ENCODE data around the gene ABTB2. TPM values are rescaled to one million over a fixed set of nuclear protein-coding genes. Genes with fewer than 3 reads are reported as not detected.

Gene ABTB2
- total RNA-seq, 1 donor from 2014 or later, result 32.9 TPM

DNA sequence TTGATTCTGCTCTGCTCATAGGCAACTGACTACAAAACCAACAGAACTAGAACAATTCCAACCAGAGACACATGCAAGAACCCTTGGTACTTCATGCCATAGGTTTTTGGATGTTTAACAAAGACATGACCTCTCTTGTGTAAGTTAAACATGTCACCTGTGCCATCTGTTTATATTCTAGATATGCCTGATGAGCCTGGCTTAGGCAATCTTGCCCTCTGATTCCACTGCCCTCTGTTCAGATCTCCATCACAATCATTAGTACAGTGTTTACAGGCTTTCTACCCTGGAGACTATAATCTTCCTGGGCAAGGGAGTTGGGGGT lies 40.8 kb downstream of the ABTB2 start:
- Mint-ChIP-seq H3K4me3 (ENCODE audit: low read depth) (no peak overlapping the region), H3K27me3 (ENCODE audit: low read depth) (no peaks in the 10 kb centered on the region), H3K36me3 (ENCODE audit: low read depth) (no peaks in the 10 kb centered on the region), H3K9me3 (no peaks in the 10 kb centered on the region), H3K4me1 (ENCODE audit: low read depth) (peaks cover 31% of the 10 kb centered on the region), H3K27ac (no peak overlapping the region)
- no peak for DNase-seq (ENCODE audit: low spot score)
- intact Hi-C loops (cut with micrococcal nuclease), result no loop called here

DNA sequence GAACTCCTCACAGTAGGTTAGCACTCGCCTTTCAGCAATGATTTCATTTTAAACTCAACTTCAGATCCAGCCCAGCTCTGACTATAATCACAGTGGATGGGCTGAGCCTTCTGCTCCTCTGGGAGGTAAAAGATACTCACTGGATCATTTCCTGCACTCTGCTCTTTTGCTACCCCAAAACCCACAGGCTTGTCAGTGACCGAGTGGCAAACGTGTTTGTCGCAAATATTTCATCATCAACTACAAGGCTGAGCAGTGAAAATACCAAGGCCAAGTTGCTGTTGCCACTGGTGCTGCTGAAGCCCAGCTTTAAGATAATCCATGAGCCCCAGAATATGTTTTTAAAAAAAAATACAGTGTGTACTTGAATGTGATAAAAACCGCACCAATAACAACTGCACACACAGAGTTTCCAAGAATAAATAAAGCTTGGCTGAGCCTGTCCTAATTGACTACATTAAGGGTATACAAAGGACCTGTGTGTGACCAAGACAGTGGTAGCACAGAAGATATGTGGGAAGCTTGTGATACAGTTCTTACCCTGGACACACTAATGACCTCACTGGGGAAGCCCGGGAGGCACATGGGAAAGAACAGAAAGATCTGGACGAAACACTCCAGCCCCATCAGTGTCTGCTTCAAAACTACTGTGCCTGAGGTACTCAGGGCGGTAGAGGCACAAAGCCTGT lies 41.3 kb downstream of the ABTB2 start:
- H3K4me3 Mint-ChIP-seq (ENCODE audit: low read depth), result no peak overlapping the region
- H3K27me3 Mint-ChIP-seq (ENCODE audit: low read depth), result no peaks in the 10 kb centered on the region
- no peak for DNase-seq (ENCODE audit: low spot score)
- no peak overlapping the region for H3K27ac Mint-ChIP-seq
- H3K9me3 Mint-ChIP-seq, result no peaks in the 10 kb centered on the region
- intact Hi-C loops (cut with micrococcal nuclease), result no loop called here
- H3K36me3 Mint-ChIP-seq (ENCODE audit: low read depth), result no peaks in the 10 kb centered on the region
- H3K4me1 Mint-ChIP-seq (ENCODE audit: low read depth), result peaks cover 31% of the 10 kb centered on the region

DNA sequence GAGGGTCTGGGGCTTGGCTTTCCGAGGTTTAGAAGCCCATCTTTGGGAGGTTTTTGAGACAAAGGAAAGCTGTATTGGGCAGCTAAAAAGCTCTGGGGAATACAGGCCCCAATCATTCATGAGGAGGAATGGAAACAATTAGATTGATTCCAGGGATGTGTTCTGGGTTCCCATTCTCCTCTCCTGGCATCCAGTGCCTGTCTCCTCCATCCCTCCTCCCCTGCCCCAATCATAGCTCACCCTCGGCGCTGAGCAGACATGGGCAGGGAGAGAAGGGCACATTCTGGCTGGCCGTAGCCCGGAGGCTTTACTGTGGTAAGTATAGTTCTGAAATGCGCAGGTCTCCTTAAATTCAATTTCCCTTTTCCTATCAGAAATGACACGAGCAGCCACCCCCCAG lies 42.4 kb downstream of the ABTB2 start:
- H3K27ac Mint-ChIP-seq, result no peak overlapping the region
- H3K4me3 Mint-ChIP-seq (ENCODE audit: low read depth), result no peak overlapping the region
- intact Hi-C loops (cut with micrococcal nuclease), result no loop called here
- DNase-seq (ENCODE audit: low spot score), result no peak
- no peaks in the 10 kb centered on the region for H3K27me3 Mint-ChIP-seq (ENCODE audit: low read depth)
- H3K36me3 Mint-ChIP-seq (ENCODE audit: low read depth), result no peaks in the 10 kb centered on the region
- H3K9me3 Mint-ChIP-seq, result no peaks in the 10 kb centered on the region
- peaks cover 35% of the 10 kb centered on the region for H3K4me1 Mint-ChIP-seq (ENCODE audit: low read depth)

DNA sequence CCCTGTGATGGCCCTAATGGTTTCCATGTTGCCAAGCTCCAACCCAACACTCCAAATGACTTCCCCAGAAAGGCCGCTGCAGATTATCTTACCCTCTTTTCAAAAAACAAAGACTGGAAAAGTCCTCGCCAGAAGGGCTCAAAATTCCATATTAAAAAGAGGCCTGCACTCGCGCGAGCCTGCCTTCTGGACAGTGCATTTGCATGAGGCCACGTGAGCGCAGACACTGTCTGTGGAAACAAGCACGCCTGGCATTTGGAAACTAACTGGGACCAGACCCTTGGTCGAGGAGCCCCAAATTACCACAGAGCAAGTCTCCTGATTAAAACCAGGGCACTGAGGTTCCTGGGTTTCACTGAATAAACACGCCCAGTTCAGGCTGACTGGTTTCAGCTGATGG lies 42.9 kb downstream of the ABTB2 start:
- Mint-ChIP-seq H3K4me3 (ENCODE audit: low read depth) (no peak overlapping the region), H3K4me1 (ENCODE audit: low read depth) (peaks cover 38% of the 10 kb centered on the region), H3K36me3 (ENCODE audit: low read depth) (no peaks in the 10 kb centered on the region), H3K27ac (no peak overlapping the region), H3K27me3 (ENCODE audit: low read depth) (no peaks in the 10 kb centered on the region), H3K9me3 (no peaks in the 10 kb centered on the region)
- intact Hi-C loops (cut with micrococcal nuclease), result no loop called here
- DNase-seq (ENCODE audit: low spot score), result no peak

DNA sequence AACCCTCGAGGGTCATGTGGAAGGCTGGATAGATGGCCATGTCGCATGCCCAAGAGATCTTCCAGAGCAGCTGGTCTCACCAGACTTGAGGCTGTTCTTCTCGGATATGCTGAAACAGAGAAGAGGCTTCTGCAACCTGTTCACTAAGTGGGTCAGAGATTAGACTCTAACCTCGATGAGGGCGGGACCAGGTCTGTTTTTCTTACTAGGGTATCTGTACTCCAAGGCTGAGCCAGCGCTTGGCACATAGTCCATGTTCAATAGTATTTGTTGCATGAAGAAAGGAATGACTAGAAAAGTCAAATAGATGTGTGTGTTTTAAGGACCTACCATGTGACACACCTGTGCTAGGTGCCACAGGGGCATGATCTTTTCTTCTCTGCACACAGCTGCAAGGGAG lies 43.6 kb downstream of the ABTB2 start:
- Mint-ChIP-seq H3K4me1 (ENCODE audit: low read depth) (peaks cover 43% of the 10 kb centered on the region), H3K9me3 (no peaks in the 10 kb centered on the region), H3K36me3 (ENCODE audit: low read depth) (no peaks in the 10 kb centered on the region), H3K4me3 (ENCODE audit: low read depth) (no peak overlapping the region), H3K27me3 (ENCODE audit: low read depth) (no peaks in the 10 kb centered on the region), H3K27ac (no peak overlapping the region)
- intact Hi-C loops (cut with micrococcal nuclease), result no loop called here
- no peak for DNase-seq (ENCODE audit: low spot score)

DNA sequence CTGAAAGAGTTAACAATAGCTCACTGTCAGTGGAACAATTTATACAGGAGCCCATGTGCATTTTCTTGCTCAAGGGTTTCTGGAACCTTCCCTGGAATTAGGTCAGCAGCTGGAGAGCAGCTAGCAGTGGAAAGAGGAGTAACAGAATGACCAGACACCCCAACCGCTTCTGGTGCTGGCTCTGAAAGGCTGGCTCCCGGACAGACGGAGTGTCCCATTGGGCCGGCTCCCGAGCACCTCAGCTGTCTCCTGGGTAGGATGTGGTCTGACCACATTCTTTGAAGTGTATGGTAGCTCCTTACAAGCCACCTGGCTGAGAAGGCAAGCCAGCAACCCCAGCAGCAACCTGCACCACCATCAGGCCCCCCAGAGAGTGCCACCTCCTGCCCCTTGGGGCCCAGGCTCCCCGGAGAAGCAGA lies 44.7 kb downstream of the ABTB2 start:
- no peaks in the 10 kb centered on the region for H3K9me3 Mint-ChIP-seq
- H3K4me3 Mint-ChIP-seq (ENCODE audit: low read depth), result no peak overlapping the region
- H3K36me3 Mint-ChIP-seq (ENCODE audit: low read depth), result peaks cover under 1% of the 10 kb centered on the region
- DNase-seq (ENCODE audit: low spot score), result peak; percentile 22
- no peak overlapping the region for H3K27ac Mint-ChIP-seq
- no peaks in the 10 kb centered on the region for H3K27me3 Mint-ChIP-seq (ENCODE audit: low read depth)
- intact Hi-C loops (cut with micrococcal nuclease), result no loop called here
- H3K4me1 Mint-ChIP-seq (ENCODE audit: low read depth), result peaks cover 39% of the 10 kb centered on the region

DNA sequence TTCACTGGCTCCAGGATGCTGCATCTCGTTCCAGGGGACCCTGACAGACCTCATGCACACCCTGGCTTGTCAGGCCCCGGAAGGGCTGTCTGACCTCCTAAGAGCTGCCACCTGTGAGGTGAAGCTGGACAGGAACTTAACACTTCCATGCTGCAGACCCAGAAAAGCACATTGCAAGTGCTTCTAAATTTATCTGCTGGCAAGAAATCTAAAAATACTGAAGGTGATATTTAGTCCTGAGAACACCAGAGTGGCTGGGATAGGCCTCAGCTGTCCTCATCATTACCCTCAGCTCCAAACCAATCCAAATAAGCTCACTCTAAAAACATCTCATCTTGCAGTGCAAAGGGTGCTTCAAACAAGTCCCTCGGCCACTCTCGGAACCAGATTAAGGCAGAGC lies 46.7 kb downstream of the ABTB2 start:
- Mint-ChIP-seq H3K4me1 (ENCODE audit: low read depth) (peaks cover 29% of the 10 kb centered on the region), H3K4me3 (ENCODE audit: low read depth) (no peak overlapping the region), H3K27me3 (ENCODE audit: low read depth) (no peaks in the 10 kb centered on the region), H3K9me3 (no peaks in the 10 kb centered on the region), H3K27ac (no peak overlapping the region), H3K36me3 (ENCODE audit: low read depth) (peaks cover 4% of the 10 kb centered on the region)
- no peak for DNase-seq (ENCODE audit: low spot score)
- intact Hi-C loops (cut with micrococcal nuclease), result no loop called here

DNA sequence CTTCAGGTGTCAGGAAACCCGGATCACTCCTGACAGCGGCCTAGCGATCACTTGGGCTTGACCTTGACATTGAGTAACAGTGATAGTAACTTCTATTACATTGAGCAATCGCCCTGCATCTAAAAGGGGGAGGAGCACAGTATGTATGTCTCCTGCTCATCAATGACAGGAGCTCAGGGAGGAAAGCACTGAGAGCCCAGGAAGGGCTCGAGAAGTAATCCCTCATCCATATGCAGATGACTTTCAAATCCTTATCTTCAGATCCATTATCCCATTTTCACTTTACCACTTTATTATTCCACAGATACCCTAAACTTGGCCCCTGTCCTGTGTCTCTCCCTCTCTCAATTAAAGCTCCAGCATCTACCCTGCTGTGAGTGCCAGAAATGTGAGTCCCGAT lies 47.8 kb downstream of the ABTB2 start:
- peaks cover 4% of the 10 kb centered on the region for H3K36me3 Mint-ChIP-seq (ENCODE audit: low read depth)
- no peak for DNase-seq (ENCODE audit: low spot score)
- intact Hi-C loops (cut with micrococcal nuclease), result no loop called here
- no peaks in the 10 kb centered on the region for H3K9me3 Mint-ChIP-seq
- H3K4me1 Mint-ChIP-seq (ENCODE audit: low read depth), result peaks cover 29% of the 10 kb centered on the region
- H3K27me3 Mint-ChIP-seq (ENCODE audit: low read depth), result no peaks in the 10 kb centered on the region
- no peak overlapping the region for H3K27ac Mint-ChIP-seq
- no peak overlapping the region for H3K4me3 Mint-ChIP-seq (ENCODE audit: low read depth)

DNA sequence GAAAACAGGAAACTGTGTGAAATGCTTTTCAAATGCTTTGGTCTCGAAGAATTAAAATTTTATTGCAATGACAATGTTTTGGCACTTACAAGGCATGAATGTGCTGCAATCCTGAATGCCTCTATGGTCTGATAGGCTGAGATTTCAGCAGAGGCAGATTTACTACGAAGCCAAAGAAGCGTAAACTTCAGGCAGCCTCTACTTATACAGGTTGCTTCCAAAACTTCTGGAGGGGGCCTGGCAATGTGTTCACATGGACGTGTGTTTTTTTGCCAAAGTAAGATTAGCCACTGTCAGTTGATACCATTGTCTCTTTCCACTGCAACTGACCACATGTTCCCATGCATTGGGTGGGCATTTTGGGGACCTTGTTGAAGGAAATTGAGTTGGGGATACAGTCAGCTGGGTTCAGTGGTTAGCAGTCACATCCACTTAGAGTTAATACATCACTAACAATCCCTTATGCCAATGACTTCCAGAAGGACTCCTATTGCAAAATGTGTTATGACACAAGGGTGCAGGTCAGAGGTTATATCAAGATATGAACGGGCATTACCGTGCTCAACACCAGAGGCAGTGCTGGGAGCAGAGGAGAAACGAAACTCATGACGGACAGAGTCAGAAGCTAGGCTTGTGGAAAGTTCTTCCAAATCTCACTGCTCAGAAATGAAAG lies 48.8 kb downstream of the ABTB2 start:
- Mint-ChIP-seq H3K27ac (no peak overlapping the region), H3K4me1 (ENCODE audit: low read depth) (peaks cover 29% of the 10 kb centered on the region), H3K36me3 (ENCODE audit: low read depth) (peaks cover 4% of the 10 kb centered on the region), H3K9me3 (no peaks in the 10 kb centered on the region), H3K27me3 (ENCODE audit: low read depth) (no peaks in the 10 kb centered on the region), H3K4me3 (ENCODE audit: low read depth) (no peak overlapping the region)
- intact Hi-C loops (cut with micrococcal nuclease), result no loop called here
- DNase-seq (ENCODE audit: low spot score), result no peak

DNA sequence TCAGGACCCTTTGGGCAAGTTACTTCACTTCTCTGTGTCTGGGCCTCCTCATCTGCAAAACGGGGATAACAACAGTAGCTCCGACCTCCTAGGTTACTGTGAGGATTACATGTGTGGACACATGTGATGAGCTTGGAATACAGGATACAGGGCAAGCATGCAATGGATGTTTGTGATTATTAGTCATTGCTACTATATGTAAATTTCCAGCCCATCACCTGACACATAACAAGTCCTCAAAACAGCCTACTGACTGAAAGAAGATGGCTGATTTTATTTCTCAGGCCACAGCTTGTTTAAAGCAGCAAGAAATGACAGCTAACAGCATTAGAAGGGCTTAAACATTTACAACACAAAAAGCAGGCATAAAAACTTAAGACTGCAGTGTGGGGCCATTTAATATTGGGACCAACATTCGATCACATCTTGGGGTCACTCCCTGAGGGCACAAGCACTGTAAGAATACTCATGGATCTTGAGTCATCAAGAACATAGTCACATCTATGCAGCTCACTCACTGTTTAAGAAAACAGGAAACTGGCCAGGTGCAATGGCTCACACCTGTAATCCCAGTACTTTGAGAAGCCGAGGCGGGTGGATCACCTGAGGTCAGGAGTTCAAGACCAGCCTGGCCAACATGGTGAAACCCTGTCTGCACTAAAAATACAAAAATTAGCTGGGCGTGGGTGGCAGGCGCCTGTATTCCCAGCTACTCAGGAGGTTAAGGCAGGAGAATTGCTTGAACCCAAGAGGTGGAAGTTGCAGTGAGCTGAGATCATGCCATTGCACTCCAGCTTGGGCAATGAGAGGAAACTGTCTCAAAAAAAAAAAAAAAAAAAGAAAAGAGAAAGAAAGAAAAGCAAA lies 49.5 kb downstream of the ABTB2 start:
- Mint-ChIP-seq H3K4me1 (ENCODE audit: low read depth) (peaks cover 22% of the 10 kb centered on the region), H3K4me3 (ENCODE audit: low read depth) (no peak overlapping the region), H3K27me3 (ENCODE audit: low read depth) (no peaks in the 10 kb centered on the region), H3K9me3 (no peaks in the 10 kb centered on the region), H3K27ac (no peak overlapping the region), H3K36me3 (ENCODE audit: low read depth) (peaks cover 4% of the 10 kb centered on the region)
- intact Hi-C loops (cut with micrococcal nuclease), result no loop called here
- no peak for DNase-seq (ENCODE audit: low spot score)

DNA sequence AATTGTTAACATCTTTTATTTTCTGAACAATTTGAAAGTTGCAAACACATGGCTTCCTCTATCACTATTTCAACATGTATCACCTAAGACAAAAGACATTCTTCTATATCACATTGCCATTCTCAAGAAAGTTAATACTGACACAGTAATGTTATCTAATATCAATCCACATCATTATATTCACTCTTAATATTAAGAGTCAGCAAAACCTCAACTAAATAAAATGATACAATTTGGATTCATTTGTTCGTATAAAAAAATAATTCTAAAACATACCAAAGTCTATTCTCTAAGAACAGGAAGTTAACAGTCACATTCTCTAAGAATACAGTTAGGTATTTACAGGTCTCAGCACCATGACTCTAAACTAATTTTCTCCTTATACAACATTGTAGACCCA lies 52.0 kb downstream of the ABTB2 start:
- Mint-ChIP-seq H3K4me1 (ENCODE audit: low read depth) (peaks cover 39% of the 10 kb centered on the region), H3K9me3 (no peaks in the 10 kb centered on the region), H3K27me3 (ENCODE audit: low read depth) (no peaks in the 10 kb centered on the region), H3K27ac (no peak overlapping the region), H3K4me3 (ENCODE audit: low read depth) (no peak overlapping the region), H3K36me3 (ENCODE audit: low read depth) (peaks cover 4% of the 10 kb centered on the region)
- intact Hi-C loops (cut with micrococcal nuclease), result no loop called here
- DNase-seq (ENCODE audit: low spot score), result no peak

DNA sequence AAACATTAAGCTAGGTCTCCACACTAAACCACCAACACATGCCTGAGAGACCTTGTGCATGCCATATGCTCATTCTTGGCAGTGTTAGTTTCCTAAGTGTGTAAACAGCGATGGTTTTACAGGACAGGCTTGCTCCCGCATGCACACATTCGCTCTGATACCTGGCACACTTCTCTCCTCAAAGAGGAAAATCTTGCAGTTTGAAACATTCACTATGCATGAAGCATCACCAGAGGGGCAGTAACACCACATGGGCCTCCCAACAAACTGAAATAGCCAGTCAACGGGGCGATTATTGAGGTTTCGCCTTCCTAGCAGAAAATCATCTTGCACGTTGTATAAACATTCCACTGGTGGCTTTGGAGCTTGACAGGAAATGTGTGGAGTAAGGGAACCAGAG lies 52.6 kb downstream of the ABTB2 start:
- Mint-ChIP-seq H3K4me1 (ENCODE audit: low read depth) (peaks cover 37% of the 10 kb centered on the region), H3K27me3 (ENCODE audit: low read depth) (no peaks in the 10 kb centered on the region), H3K4me3 (ENCODE audit: low read depth) (no peak overlapping the region), H3K36me3 (ENCODE audit: low read depth) (peaks cover 4% of the 10 kb centered on the region), H3K27ac (no peak overlapping the region), H3K9me3 (no peaks in the 10 kb centered on the region)
- intact Hi-C loops (cut with micrococcal nuclease), result no loop called here
- DNase-seq (ENCODE audit: low spot score), result no peak

DNA sequence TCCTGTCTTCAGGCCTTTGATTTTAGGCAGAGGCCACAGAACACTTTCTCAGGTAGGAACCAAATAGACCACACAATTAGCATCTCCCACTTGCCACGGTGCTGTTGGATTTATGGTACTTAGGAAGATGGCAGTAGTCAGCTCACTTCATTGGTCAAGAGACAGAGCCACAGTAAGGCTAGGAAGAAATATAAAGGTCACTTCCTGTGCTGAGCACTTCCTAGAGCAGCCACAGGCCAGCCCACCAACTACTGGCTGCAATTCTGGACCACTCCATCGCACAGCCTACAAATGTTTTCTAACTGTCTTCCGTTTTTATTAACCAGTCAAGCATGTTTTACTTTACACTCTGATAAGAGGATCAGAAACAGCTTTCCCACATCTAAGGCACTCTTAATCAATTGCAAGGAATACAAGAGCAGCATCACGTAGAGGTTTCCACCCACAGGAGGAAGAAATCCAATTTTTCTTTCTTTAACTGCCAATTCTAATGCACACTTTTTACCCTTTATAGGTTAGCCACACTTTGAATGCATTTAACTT lies 54.7 kb downstream of the ABTB2 start:
- Mint-ChIP-seq H3K9me3 (no peaks in the 10 kb centered on the region), H3K4me3 (ENCODE audit: low read depth) (no peak overlapping the region), H3K4me1 (ENCODE audit: low read depth) (peaks cover 27% of the 10 kb centered on the region), H3K36me3 (ENCODE audit: low read depth) (peaks cover 3% of the 10 kb centered on the region), H3K27ac (no peak overlapping the region), H3K27me3 (ENCODE audit: low read depth) (no peaks in the 10 kb centered on the region)
- intact Hi-C loops (cut with micrococcal nuclease), result no loop called here
- DNase-seq (ENCODE audit: low spot score), result no peak

All from activated T-helper 2 cell treated with anti-CD3 and anti-CD28 coated beads, Interferon-gamma antibody, Interleukin-2, Interleukin-4, amounts not matched to agents 10 μg/mL and 5 μg/mL and 100 μg/mL, durations not matched to agents 14 hours and 24 hours and 36 hours (primary cell).